HepG2 (cell line): ENCODE results near the gene RAB17. TPM values are rescaled to one million over a fixed set of nuclear protein-coding genes. Genes with fewer than 3 reads are reported as not detected.

Source experiments
- ASH2L ChIP-seq: fragments of 300-600, 200-600 bp; sonication (generic); IDR thresholded peaks from 2 replicates; pipeline ENCODE4 v1.7.0; 2017; ENCODE audit warnings: low read depth, mild to moderate bottlenecking, moderate library complexity, mixed read lengths, low read length; ENCODE audit not compliant: insufficient read length
- BRCA1 ChIP-seq: sonication (generic); formaldehyde crosslinking; IDR thresholded peaks from 2 replicates; pipeline ENCODE4 v1.4.0; 2020; ENCODE audit warnings: missing genetic modification reagents
- BRD4 ChIP-seq: sonication (generic); formaldehyde crosslinking; IDR thresholded peaks from 2 replicates; pipeline ENCODE4 v1.4.0; 2020; ENCODE audit warnings: missing genetic modification reagents
- CBFB ChIP-seq: sonication (generic); formaldehyde crosslinking; IDR thresholded peaks from 2 replicates; pipeline ENCODE4 v1.4.0; 2020; ENCODE audit warnings: missing genetic modification reagents
- FOXA1 ChIP-seq, 2 experiments: fragments of 450-650 bp in 1 of 2; sonication (generic) in 1 of 2; formaldehyde crosslinking in 1 of 2; IDR thresholded peaks; 2 replicates each; pipeline versions ENCODE4 v1.4.0 to v1.6.1; 2016 to 2020; ENCODE audit warnings: missing genetic modification reagents in 1 of 2
- FUBP1 ChIP-seq: sonication (generic); formaldehyde crosslinking; IDR thresholded peaks from 2 replicates; pipeline ENCODE4 v1.5.1; 2020; ENCODE audit warnings: missing genetic modification reagents, mild to moderate bottlenecking, borderline replicate concordance
- LCORL ChIP-seq, 2 experiments: fragments of 450-650 bp in 1 of 2; sonication (generic) in 1 of 2; formaldehyde crosslinking in 1 of 2; IDR thresholded peaks; 2 replicates each; pipeline versions ENCODE4 v1.5.0 to v1.6.1; 2017 to 2020; ENCODE audit warnings: antibody characterized with exemption in 1 of 2, missing genetic modification reagents in 1 of 2
- NFKBIZ ChIP-seq: IDR thresholded peaks from 2 replicates; pipeline ENCODE4 v1.6.1; 2018; ENCODE audit warnings: missing genetic modification reagents, missing compliant biosample characterization
- PAF1 ChIP-seq: IDR thresholded peaks from 2 replicates; pipeline ENCODE4 v1.6.1; 2016; ENCODE audit warnings: missing genetic modification reagents, missing compliant biosample characterization
- PHF21A ChIP-seq: sonication (generic); formaldehyde crosslinking; IDR thresholded peaks from 2 replicates; pipeline ENCODE4 v1.5.0; 2020; ENCODE audit warnings: mild to moderate bottlenecking, missing genetic modification reagents
- RBM39 ChIP-seq: fragments of 200-400 bp; formaldehyde crosslinking; IDR thresholded peaks from one replicate; pipeline ENCODE4 v1.6.1; 2018; ENCODE audit warnings: antibody characterized with exemption, mild to moderate bottlenecking, low read depth, low read length; ENCODE audit not compliant: poor library complexity, severe bottlenecking
- REPIN1 ChIP-seq: sonication (generic); formaldehyde crosslinking; IDR thresholded peaks from 2 replicates; pipeline ENCODE4 v1.8.0; 2022; ENCODE audit warnings: missing genetic modification reagents, low read depth, mild to moderate bottlenecking, borderline replicate concordance
- REXO4 ChIP-seq: sonication (generic); formaldehyde crosslinking; IDR thresholded peaks from 2 replicates; pipeline ENCODE4 v1.8.0; 2022; ENCODE audit warnings: missing genetic modification reagents, mild to moderate bottlenecking, borderline replicate concordance
- RXRA ChIP-seq: sonication (generic); formaldehyde crosslinking; IDR thresholded peaks from 2 replicates; pipeline ENCODE4 v1.5.1; 2020; ENCODE audit warnings: missing genetic modification reagents
- TGIF2 ChIP-seq: IDR thresholded peaks from 2 replicates; pipeline ENCODE4 v1.6.1; 2016; ENCODE audit warnings: control low read depth, missing compliant biosample characterization
- ZC3H4 ChIP-seq: sonication (generic); formaldehyde crosslinking; IDR thresholded peaks from 2 replicates; pipeline ENCODE4 v1.4.0; 2020; ENCODE audit warnings: missing genetic modification reagents, borderline replicate concordance
- ZNF253 ChIP-seq: sonication (generic); formaldehyde crosslinking; IDR thresholded peaks from 2 replicates; pipeline ENCODE4 v1.8.0; 2022; ENCODE audit warnings: mild to moderate bottlenecking, missing genetic modification reagents, borderline replicate concordance
- polyA plus RNA-seq, 8 experiments: library from polyadenylated mRNA; depleted of rRNA in 3 of 8; stranded (reverse) in 7 of 8; unstranded in 1 of 8; fragments of >200 nt; fragmentation: Illumina TruSeq in 4 of 8; extraction: Trizol in 4 of 8; gene quantifications; 2 replicates each; pipeline versions ENCODE4 v1.2.1 to v1.2.3, GENCODE V29; 2011 to 2016; ENCODE audit warnings: low read depth in 4 of 8, missing spikeins in 1 of 8, mixed read lengths in 1 of 8; ENCODE audit not compliant: insufficient read depth in 1 of 8
- total RNA-seq, 5 experiments: library from RNA; depleted of rRNA; stranded (reverse); fragments of >200 nt; fragmentation: Illumina TruSeq; extraction: Trizol; gene quantifications; 2 replicates each; pipeline ENCODE4 v1.2.3, GENCODE V29; 2016; ENCODE audit warnings: low read depth in 1 of 5
- TF ChIP-seq, protein P1 (sequence below): sonication (generic); formaldehyde crosslinking; IDR thresholded peaks from 2 replicates; pipeline ENCODE4 v1.4.0; 2020; ENCODE audit warnings: missing genetic modification reagents

RAB17 gene
- total and polyA plus RNA-seq, 2 of the 13 experiments (the other 11 are each of a cell fraction or from before 2014, with no cell fraction given), result 68.0 to 124 TPM

DNA sequence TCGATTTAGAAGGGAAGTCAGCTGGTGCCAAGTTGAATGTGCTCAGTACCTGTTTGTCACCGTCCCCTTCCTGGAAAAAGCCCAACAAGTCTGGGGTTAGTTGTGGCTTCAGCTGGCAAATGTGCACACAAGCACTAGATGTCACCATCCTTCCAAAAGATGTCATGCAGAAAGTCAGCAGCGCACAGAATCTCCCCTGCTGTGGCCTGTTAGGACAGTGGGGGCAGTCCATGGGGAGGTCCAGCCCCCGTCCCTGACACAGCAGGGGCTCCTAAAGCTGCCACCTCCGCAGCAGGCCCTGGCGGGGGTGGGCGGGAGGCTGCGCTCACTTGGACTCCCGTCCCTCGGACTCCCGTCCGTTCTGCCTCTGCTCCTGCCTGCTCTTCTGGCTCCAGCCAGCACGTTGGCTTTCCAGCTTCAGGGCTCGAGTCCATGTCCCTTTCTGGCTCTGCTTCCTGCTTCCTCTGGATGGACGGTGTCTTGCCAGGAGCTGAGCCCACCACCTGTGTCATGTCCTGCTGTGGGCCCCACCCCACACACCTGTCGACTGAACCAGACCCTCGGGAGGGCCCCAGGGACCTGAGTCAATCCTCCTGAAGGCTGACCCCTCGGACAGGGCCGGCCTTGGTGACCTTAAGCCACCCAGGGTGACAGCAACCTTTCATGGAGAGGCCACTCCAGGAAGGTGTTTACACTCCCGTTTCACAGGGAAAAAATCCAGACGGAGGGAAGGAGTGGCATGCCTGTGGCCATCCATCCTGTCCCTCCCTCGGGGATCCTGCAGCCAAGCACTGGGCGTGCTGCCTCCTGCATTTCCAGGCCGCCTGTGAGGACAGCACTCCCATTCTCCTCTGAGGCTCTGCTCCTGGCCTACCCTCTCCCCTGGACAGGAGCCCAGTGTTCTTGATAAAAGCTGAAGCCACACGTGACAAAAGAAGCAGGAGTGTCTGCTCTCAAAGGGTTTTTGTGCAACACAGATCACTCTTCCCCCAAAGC lies 8.5 kb downstream of the RAB17 start (continued):
- TF ChIP-seq, protein P1, sequence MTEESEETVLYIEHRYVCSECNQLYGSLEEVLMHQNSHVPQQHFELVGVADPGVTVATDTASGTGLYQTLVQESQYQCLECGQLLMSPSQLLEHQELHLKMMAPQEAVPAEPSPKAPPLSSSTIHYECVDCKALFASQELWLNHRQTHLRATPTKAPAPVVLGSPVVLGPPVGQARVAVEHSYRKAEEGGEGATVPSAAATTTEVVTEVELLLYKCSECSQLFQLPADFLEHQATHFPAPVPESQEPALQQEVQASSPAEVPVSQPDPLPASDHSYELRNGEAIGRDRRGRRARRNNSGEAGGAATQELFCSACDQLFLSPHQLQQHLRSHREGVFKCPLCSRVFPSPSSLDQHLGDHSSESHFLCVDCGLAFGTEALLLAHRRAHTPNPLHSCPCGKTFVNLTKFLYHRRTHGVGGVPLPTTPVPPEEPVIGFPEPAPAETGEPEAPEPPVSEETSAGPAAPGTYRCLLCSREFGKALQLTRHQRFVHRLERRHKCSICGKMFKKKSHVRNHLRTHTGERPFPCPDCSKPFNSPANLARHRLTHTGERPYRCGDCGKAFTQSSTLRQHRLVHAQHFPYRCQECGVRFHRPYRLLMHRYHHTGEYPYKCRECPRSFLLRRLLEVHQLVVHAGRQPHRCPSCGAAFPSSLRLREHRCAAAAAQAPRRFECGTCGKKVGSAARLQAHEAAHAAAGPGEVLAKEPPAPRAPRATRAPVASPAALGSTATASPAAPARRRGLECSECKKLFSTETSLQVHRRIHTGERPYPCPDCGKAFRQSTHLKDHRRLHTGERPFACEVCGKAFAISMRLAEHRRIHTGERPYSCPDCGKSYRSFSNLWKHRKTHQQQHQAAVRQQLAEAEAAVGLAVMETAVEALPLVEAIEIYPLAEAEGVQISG, result no peak; the same call in none of the 2 replicates
- TF ChIP-seq PHF21A (peak; percentile 67; the same call in 1 of the 2 replicates), NFKBIZ (CRISPR knock-in tag) (no peak), ASH2L (no peak), FOXA1 (IDR thresholded peaks at IDR 0.05) (no peak), FOXA1 (CRISPR knock-in tag; IDR thresholded peaks at IDR 0.05) (peak; percentile 77), TGIF2 (CRISPR knock-in tag) (no peak), RXRA (CRISPR knock-in tag) (peak; percentile 91), BRD4 (CRISPR knock-in tag) (0 out of 2 replicates have a peak, but pooled peaks have one; percentile 72), LCORL (IDR thresholded peaks at IDR 0.05) (no peak), LCORL (CRISPR knock-in tag; IDR thresholded peaks at IDR 0.05) (peak; percentile 69), CBFB (no peak), BRCA1 (CRISPR knock-in tag) (no peak), ZNF253 (CRISPR knock-in tag) (no peak), ZC3H4 (CRISPR knock-in tag) (no peak), REXO4 (CRISPR knock-in tag) (no peak), REPIN1 (no peak), RBM39 (peak; percentile 64), FUBP1 (CRISPR knock-in tag) (no peak), PAF1 (no peak)
